K562 (cell line): Measurements from ENCODE around the gene NDUFAF2.

Experiments used
- CAMTA2 ChIP-seq: fragments of 250-450 bp; sonication (Bioruptor Pico); conservative IDR thresholded peaks from 2 replicates; pipeline ENCODE4 v1.5.1; 2022
- CBX5 ChIP-seq: IDR thresholded peaks from 2 replicates; pipeline ENCODE4 v1.6.1; 2014; ENCODE audit warnings: low read depth, borderline replicate concordance
- EP300 ChIP-seq: IDR thresholded peaks from 2 replicates; pipeline ENCODE4 v1.6.1; 2012; ENCODE audit warnings: low read length, improper control_type of control experiment
- EZH2 ChIP-seq: IDR thresholded peaks from 2 replicates; pipeline ENCODE4 v1.6.1; 2012; ENCODE audit warnings: low read depth, mild to moderate bottlenecking, inconsistent platforms, low read length, borderline replicate concordance
- JUNB ChIP-seq: fragments of 450-650 bp; formaldehyde crosslinking; conservative IDR thresholded peaks from 2 replicates; pipeline ENCODE4 v1.4.0; 2020; ENCODE audit warnings: mild to moderate bottlenecking
- KLF16 ChIP-seq: IDR thresholded peaks from 2 replicates; pipeline ENCODE4 v1.6.1; 2016; ENCODE audit warnings: antibody characterized with exemption
- MXI1 ChIP-seq: IDR thresholded peaks from 2 replicates; pipeline ENCODE4 v1.6.1; 2011; ENCODE audit warnings: low read depth, mild to moderate bottlenecking, improper control_type of control experiment, low read length
- NR3C1 ChIP-seq: sonication (generic); formaldehyde crosslinking; IDR thresholded peaks from 2 replicates; pipeline ENCODE4 v1.8.1; 2022; ENCODE audit warnings: missing genetic modification reagents
- PCBP2 ChIP-seq: fragments of 200-400 bp; formaldehyde crosslinking; IDR thresholded peaks from 2 replicates; pipeline ENCODE4 v1.6.1; 2018; ENCODE audit warnings: low read length, low read depth, mild to moderate bottlenecking, moderate library complexity; ENCODE audit not compliant: poor library complexity, severe bottlenecking
- UBTF ChIP-seq, 2 experiments: IDR thresholded peaks; 2 replicates each; pipeline ENCODE4 v1.6.1; 2012; ENCODE audit warnings: improper control_type of control experiment in 2 of 2, low read depth in 2 of 2, low read length in 2 of 2, borderline replicate concordance in 1 of 2
- WHSC1 ChIP-seq: IDR thresholded peaks from one replicate; pipeline ENCODE4 v1.6.1; 2012; ENCODE audit warnings: low read length, control low read depth, inconsistent platforms
- ZNF263 ChIP-seq: sonication (generic); formaldehyde crosslinking; IDR thresholded peaks from 2 replicates; pipeline ENCODE4 v1.8.0; 2022; ENCODE audit warnings: mild to moderate bottlenecking, missing genetic modification reagents, borderline replicate concordance
- TF ChIP-seq, protein P1 (sequence below): fragments of 450-650 bp; IDR thresholded peaks from 2 replicates; pipeline ENCODE4 v1.6.1; 2016; ENCODE audit warnings: low read depth
- TF ChIP-seq, protein P2 (sequence below), 3 experiments: IDR thresholded peaks in 2 of 3; conservative IDR thresholded peaks in 1 of 3; 2 replicates each; pipeline ENCODE4 v1.5.1; 2011 to 2012; ENCODE audit warnings: low read length in 3 of 3, mild to moderate bottlenecking in 3 of 3, control low read depth in 2 of 3, improper control_type of control experiment in 1 of 3, inconsistent platforms in 1 of 3, low read depth in 1 of 3, mixed read lengths in 1 of 3, moderate library complexity in 1 of 3; ENCODE audit not compliant: insufficient read depth in 2 of 3

DNA sequence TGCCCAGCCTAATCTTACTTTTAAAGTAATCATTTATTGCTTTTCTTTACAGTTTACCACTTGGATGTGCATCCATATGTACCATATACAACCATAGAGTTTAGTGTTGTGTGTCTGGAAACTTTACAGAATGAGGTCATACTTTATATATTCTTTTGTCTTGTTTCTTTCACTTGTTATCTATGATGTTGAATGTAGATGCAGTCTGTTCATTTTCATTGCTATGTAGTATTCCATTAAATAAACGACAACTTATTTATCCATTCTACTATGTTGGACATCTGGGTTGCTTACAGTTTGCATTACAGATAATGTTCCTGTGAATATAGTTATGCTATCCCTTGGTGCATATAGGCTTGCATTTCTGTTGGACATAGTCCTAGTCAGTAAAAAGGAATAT, 238.5 kb downstream of the NDUFAF2 start:
- TF ChIP-seq WHSC1 (no peak), PCBP2 (no peak), JUNB (CRISPR knock-in tag) (no peak), MXI1 (no peak), UBTF (IDR thresholded peaks at IDR 0.05; ENCODE audit: borderline replicate concordance in 1 of 2, low read depth in 2 of 2, low read length in 2 of 2) (no peak), ZNF263 (CRISPR knock-in tag) (no peak), NR3C1 (no peak), EP300 (no peak), CBX5 (no peak), CAMTA2 (no peak), KLF16 (no peak), EZH2 (no peak)
- TF ChIP-seq, protein P1, sequence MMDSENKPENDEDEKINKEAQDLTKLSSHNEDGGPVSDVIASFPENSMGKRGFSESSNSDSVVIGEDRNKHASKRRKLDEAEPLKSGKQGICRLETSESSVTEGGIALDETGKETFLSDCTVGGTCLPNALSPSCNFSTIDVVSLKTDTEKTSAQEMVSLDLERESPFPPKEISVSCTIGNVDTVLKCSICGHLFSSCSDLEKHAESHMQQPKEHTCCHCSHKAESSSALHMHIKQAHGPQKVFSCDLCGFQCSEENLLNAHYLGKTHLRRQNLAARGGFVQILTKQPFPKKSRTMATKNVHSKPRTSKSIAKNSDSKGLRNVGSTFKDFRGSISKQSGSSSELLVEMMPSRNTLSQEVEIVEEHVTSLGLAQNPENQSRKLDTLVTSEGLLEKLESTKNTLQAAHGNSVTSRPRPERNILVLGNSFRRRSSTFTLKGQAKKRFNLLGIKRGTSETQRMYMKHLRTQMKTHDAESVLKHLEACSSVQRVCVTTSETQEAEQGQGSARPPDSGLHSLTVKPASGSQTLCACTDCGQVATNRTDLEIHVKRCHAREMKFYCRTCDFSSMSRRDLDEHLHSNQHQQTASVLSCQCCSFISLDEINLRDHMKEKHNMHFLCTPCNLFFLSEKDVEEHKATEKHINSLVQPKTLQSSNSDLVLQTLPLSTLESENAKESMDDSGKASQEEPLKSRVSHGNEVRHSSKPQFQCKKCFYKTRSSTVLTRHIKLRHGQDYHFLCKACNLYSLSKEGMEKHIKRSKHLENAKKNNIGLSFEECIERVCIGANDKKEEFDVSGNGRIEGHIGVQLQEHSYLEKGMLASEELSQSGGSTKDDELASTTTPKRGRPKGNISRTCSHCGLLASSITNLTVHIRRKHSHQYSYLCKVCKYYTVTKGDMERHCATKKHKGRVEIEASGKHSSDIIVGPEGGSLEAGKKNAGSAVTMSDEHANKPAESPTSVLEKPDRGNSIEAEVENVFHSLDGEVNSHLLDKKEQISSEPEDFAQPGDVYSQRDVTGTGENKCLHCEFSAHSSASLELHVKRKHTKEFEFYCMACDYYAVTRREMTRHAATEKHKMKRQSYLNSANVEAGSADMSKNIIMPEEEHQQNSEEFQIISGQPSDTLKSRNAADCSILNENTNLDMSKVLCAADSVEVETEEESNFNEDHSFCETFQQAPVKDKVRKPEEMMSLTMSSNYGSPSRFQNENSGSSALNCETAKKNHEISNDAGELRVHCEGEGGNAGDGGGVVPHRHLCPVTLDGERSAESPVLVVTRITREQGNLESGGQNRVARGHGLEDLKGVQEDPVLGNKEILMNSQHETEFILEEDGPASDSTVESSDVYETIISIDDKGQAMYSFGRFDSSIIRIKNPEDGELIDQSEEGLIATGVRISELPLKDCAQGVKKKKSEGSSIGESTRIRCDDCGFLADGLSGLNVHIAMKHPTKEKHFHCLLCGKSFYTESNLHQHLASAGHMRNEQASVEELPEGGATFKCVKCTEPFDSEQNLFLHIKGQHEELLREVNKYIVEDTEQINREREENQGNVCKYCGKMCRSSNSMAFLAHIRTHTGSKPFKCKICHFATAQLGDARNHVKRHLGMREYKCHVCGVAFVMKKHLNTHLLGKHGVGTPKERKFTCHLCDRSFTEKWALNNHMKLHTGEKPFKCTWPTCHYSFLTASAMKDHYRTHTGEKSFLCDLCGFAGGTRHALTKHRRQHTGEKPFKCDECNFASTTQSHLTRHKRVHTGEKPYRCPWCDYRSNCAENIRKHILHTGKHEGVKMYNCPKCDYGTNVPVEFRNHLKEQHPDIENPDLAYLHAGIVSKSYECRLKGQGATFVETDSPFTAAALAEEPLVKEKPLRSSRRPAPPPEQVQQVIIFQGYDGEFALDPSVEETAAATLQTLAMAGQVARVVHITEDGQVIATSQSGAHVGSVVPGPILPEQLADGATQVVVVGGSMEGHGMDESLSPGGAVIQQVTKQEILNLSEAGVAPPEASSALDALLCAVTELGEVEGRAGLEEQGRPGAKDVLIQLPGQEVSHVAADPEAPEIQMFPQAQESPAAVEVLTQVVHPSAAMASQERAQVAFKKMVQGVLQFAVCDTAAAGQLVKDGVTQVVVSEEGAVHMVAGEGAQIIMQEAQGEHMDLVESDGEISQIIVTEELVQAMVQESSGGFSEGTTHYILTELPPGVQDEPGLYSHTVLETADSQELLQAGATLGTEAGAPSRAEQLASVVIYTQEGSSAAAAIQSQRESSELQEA = no peak
- TF ChIP-seq, protein P2, sequence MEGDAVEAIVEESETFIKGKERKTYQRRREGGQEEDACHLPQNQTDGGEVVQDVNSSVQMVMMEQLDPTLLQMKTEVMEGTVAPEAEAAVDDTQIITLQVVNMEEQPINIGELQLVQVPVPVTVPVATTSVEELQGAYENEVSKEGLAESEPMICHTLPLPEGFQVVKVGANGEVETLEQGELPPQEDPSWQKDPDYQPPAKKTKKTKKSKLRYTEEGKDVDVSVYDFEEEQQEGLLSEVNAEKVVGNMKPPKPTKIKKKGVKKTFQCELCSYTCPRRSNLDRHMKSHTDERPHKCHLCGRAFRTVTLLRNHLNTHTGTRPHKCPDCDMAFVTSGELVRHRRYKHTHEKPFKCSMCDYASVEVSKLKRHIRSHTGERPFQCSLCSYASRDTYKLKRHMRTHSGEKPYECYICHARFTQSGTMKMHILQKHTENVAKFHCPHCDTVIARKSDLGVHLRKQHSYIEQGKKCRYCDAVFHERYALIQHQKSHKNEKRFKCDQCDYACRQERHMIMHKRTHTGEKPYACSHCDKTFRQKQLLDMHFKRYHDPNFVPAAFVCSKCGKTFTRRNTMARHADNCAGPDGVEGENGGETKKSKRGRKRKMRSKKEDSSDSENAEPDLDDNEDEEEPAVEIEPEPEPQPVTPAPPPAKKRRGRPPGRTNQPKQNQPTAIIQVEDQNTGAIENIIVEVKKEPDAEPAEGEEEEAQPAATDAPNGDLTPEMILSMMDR (IDR thresholded peaks at IDR 0.05 in 2 of 3, conservative IDR thresholded peaks at IDR 0.05 in 1 of 3; ENCODE audit: insufficient read depth in 2 of 3, low read depth in 1 of 3, low read length in 3 of 3) = no peak
